ENCODE measurements around the gene ADARB1.

The ADARB1 gene

GRCh38 chr21:45042664-45043161 is 31.7 kb upstream of the ADARB1 start:
- no peak overlapping the region for H3K4me2 ChIP-seq (ENCODE audit: low read length)
- H3K79me2 ChIP-seq: no peaks in the 10 kb centered on the region
- H2AFZ ChIP-seq: no peak overlapping the region
- TF ChIP-seq CTCF (IDR thresholded peaks at IDR 0.05): no peak
- H3K36me3 ChIP-seq (ENCODE audit: control insufficient read depth, insufficient read depth, low read length): no peaks in the 10 kb centered on the region
- H3K4me1 ChIP-seq: no peaks in the 10 kb centered on the region
- H3K9me3 ChIP-seq (ENCODE audit: control insufficient read depth, low read length): no peaks in the 10 kb centered on the region
- H3K27me3 ChIP-seq (ENCODE audit: control insufficient read depth, insufficient read depth, low read length): no peaks in the 10 kb centered on the region
- H3K4me3 ChIP-seq (ENCODE audit: low read depth, low read length): no peak overlapping the region
- H3K9ac ChIP-seq: no peak overlapping the region
- no peak overlapping the region for H3K27ac ChIP-seq

DNA sequence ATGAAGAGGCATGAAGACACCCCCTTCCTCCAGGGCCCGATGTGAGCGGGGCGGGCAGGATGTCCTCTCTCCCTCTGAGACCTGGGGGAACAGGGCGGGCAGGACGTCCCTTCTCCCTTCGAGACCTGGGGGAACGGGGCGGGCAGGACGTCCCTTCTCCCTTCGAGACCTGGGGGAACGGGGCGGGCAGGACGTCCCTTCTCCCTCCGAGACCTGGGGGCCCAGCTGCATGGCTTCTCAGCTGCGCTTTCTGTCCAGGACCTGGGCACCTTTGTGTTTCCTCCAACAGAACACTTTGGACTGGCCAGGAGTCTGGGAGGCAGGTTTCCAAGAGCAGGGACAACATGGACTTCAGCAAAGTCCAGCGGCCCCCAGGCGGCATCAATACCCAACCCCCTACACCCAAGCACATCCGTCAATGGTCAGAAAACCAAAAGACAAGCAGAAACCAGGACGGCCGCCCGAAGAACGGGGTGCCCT is 30.8 kb upstream of the ADARB1 start:
- no peaks in the 10 kb centered on the region for H3K4me1 ChIP-seq
- no peaks in the 10 kb centered on the region for H3K79me2 ChIP-seq
- no peaks in the 10 kb centered on the region for H3K27me3 ChIP-seq (ENCODE audit: control insufficient read depth, insufficient read depth, low read length)
- TF ChIP-seq CTCF (IDR thresholded peaks at IDR 0.05): no peak
- H2AFZ ChIP-seq: no peak overlapping the region
- H3K36me3 ChIP-seq (ENCODE audit: control insufficient read depth, insufficient read depth, low read length): no peaks in the 10 kb centered on the region
- no peaks in the 10 kb centered on the region for H3K9me3 ChIP-seq (ENCODE audit: control insufficient read depth, low read length)
- H3K4me2 ChIP-seq (ENCODE audit: low read length): no peak overlapping the region
- H3K9ac ChIP-seq: no peak overlapping the region
- H3K27ac ChIP-seq: no peak overlapping the region
- no peak overlapping the region for H3K4me3 ChIP-seq (ENCODE audit: low read depth, low read length)

DNA sequence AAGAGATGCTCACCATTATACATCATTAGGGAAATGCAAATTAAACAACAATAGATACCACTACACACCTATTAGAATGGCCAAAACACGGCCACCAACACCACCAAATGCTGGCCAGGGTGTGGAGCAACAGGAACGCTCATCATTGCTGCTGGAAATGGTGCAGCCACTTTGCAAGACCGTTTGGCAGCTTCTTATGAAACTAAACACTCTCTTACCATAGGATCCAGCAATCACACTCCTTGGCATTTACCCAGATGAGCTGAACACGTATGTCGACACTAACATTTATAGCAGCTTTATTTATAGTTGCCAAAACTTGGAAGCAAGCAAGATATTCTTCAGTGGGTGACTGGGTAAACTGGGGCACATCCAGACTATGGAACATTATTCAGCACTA is 28.9 kb upstream of the ADARB1 start:
- H3K79me2 ChIP-seq: no peaks in the 10 kb centered on the region
- no peak for TF ChIP-seq CTCF (IDR thresholded peaks at IDR 0.05)
- no peaks in the 10 kb centered on the region for H3K36me3 ChIP-seq (ENCODE audit: control insufficient read depth, insufficient read depth, low read length)
- no peaks in the 10 kb centered on the region for H3K4me1 ChIP-seq
- no peak overlapping the region for H3K27ac ChIP-seq
- H3K9ac ChIP-seq: no peak overlapping the region
- H2AFZ ChIP-seq: no peak overlapping the region
- no peaks in the 10 kb centered on the region for H3K9me3 ChIP-seq (ENCODE audit: control insufficient read depth, low read length)
- H3K4me2 ChIP-seq (ENCODE audit: low read length): no peak overlapping the region
- no peaks in the 10 kb centered on the region for H3K27me3 ChIP-seq (ENCODE audit: control insufficient read depth, insufficient read depth, low read length)
- no peak overlapping the region for H3K4me3 ChIP-seq (ENCODE audit: low read depth, low read length)

DNA sequence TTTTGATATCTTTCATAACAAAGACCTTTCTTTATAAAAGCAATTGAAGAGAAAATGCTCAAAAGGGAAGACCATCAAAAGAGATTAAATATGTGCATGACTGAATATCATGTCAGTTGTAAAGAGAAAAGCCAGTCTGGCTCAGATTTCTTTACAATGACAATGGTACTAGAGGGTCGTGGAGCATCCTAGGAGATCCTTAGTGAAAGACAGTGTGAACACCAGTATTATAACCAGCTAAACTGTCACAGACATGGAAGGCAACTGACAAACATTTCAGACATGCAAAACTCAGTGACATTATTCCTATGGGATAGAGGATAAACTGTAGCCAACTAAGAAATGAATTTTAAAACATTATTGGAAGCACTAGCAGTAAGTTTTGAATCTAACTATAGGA is 27.1 kb upstream of the ADARB1 start:
- Histone ChIP-seq H3K79me2 (no peaks in the 10 kb centered on the region), H3K9me3 (ENCODE audit: control insufficient read depth, low read length) (no peaks in the 10 kb centered on the region), H3K9ac (no peak overlapping the region), H3K27ac (no peak overlapping the region), H3K4me1 (no peaks in the 10 kb centered on the region), H3K4me3 (ENCODE audit: low read depth, low read length) (no peak overlapping the region), H3K27me3 (ENCODE audit: control insufficient read depth, insufficient read depth, low read length) (no peaks in the 10 kb centered on the region), H3K4me2 (ENCODE audit: low read length) (no peak overlapping the region), H2AFZ (no peak overlapping the region), H3K36me3 (ENCODE audit: control insufficient read depth, insufficient read depth, low read length) (no peaks in the 10 kb centered on the region)
- no peak for TF ChIP-seq CTCF (IDR thresholded peaks at IDR 0.05)

DNA sequence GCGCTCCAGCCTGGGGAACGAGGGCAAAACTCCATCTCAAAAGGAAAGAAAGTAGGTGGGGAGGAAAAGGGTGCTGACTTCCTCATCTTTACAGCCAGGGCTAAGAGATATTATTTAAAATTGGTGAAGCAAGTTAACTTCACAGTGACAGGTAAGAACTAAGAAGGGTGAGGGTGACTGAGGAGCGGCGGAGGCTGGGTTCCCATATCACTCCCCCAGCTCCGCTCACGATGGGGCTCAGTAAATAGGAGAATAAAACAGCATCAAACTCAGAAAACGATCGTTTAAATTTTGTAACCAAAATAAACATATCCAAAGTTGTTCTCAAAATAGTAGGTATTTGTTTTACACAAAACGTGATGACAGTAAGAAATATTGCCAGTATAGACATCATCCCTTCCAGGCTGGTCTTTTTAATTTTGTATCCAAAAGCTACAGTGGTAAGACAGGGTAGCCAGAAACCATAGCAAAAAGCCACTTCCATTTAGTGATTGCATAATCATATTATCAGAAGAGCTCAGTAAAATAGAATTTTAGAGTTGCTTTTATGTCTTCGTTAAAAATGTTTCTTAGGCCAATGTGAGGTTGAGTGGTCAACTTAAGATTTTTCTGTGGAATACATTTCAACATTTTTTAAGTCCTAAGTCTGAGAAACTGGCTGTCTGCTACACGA is 26.2 kb upstream of the ADARB1 start:
- Histone ChIP-seq H3K4me2 (ENCODE audit: low read length) (no peak overlapping the region), H3K79me2 (no peaks in the 10 kb centered on the region), H3K27me3 (ENCODE audit: control insufficient read depth, insufficient read depth, low read length) (no peaks in the 10 kb centered on the region), H3K9me3 (ENCODE audit: control insufficient read depth, low read length) (no peaks in the 10 kb centered on the region), H2AFZ (no peak overlapping the region), H3K4me1 (no peaks in the 10 kb centered on the region), H3K9ac (no peak overlapping the region), H3K4me3 (ENCODE audit: low read depth, low read length) (no peak overlapping the region), H3K27ac (no peak overlapping the region), H3K36me3 (ENCODE audit: control insufficient read depth, insufficient read depth, low read length) (no peaks in the 10 kb centered on the region)
- no peak for TF ChIP-seq CTCF (IDR thresholded peaks at IDR 0.05)
